ENCODE results near the gene BORA.

DNA sequence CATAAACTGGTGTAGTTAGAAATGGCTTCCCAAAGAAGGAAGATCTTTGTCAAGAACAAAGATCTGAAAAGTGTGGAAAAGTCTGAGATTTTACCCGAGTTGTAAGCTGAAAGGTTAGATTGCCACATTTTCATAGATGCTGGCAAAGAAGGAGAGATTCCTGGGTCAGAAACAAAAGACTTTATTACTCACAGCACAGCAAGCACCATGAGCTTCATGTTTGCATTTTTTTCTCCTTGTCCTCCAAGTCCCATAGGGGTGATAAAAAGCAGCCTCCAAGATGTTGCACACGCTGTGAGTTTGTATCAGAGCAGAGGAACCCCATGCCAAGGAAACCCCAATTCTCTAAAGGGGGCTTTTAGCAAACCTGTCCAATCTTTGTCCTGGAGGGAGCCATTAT lies 29.6 kb upstream of the BORA start:
- TF ChIP-seq GATA3 (IDR thresholded peaks at IDR 0.05; ENCODE audit: low read depth, low read length), result no peak
- TF ChIP-seq GATA2 (IDR thresholded peaks at IDR 0.05; ENCODE audit: low read depth, low read length), result no peak
